GM13976 (cell line): ENCODE data around the gene MSRB1.

Source experiments
- DNase-seq: peaks from one replicate; pipeline ENCODE4 v3.0.0; 2012; ENCODE audit warnings: low spot score
- in situ Hi-C: fragments of 300-500 bp; cut with MboI; formaldehyde crosslinking; loops from one replicate; pipeline ENCODE4 v1.12.0; 2022; ENCODE audit warnings: low sequenced_read_pairs, mixed read lengths, inconsistent platforms; ENCODE audit not compliant: unreplicated experiment
- TF ChIP-seq, protein P1 (sequence below): IDR thresholded peaks from 2 replicates; pipeline ENCODE4 v1.5.1; 2012; ENCODE audit warnings: borderline replicate concordance, mild to moderate bottlenecking; ENCODE audit not compliant: insufficient read depth; ENCODE audit errors: extremely low read depth, missing control alignments, control extremely low read depth

Gene MSRB1

GRCh38 chr16:1982991-1983543, 40.1 kb upstream of the MSRB1 start:
- no peak for DNase-seq
- in situ Hi-C loops: no loop called here
- TF ChIP-seq, protein P1, sequence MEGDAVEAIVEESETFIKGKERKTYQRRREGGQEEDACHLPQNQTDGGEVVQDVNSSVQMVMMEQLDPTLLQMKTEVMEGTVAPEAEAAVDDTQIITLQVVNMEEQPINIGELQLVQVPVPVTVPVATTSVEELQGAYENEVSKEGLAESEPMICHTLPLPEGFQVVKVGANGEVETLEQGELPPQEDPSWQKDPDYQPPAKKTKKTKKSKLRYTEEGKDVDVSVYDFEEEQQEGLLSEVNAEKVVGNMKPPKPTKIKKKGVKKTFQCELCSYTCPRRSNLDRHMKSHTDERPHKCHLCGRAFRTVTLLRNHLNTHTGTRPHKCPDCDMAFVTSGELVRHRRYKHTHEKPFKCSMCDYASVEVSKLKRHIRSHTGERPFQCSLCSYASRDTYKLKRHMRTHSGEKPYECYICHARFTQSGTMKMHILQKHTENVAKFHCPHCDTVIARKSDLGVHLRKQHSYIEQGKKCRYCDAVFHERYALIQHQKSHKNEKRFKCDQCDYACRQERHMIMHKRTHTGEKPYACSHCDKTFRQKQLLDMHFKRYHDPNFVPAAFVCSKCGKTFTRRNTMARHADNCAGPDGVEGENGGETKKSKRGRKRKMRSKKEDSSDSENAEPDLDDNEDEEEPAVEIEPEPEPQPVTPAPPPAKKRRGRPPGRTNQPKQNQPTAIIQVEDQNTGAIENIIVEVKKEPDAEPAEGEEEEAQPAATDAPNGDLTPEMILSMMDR: no peak

DNA sequence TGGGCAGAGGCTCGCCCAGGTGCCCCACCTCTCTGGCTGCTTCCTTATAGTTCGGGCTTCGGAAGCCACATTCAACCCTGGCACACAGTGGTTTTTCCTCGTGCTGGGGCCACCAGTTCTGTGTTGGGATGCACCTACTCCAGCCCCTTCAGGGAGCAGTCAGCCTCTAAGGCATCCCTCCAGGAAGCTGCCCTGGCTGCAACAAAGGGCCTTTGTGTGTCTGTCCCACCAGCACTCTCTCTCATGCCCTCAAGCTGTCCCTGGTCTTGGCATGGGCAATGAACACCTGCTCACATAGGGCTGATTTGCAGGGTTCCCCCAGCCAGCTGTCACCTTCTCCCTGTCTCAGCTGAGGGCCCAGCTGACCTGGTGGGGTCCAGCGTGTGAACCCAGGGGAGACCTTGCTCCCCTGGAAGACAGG, 39.0 kb upstream of the MSRB1 start:
- in situ Hi-C loops: no loop called here
- TF ChIP-seq, protein P1: no peak
- no peak for DNase-seq

- DNase-seq: no peak
- TF ChIP-seq, protein P1: no peak
- in situ Hi-C loops: no loop called here
These were observed 38.4 kb upstream of the MSRB1 start, which contains the start of gene NOXO1 for GRCh38 chr16:1981398-1981836. TSS of gene NOXO1 (minus strand) at chr16:1981469. CDS start at chr16:1981179, 290 bp downstream.

GRCh38 chr16:1980770-1981087, 37.7 kb upstream of the MSRB1 start:
- TF ChIP-seq, protein P1: no peak
- no peak for DNase-seq
- in situ Hi-C loops: no loop called here

DNA sequence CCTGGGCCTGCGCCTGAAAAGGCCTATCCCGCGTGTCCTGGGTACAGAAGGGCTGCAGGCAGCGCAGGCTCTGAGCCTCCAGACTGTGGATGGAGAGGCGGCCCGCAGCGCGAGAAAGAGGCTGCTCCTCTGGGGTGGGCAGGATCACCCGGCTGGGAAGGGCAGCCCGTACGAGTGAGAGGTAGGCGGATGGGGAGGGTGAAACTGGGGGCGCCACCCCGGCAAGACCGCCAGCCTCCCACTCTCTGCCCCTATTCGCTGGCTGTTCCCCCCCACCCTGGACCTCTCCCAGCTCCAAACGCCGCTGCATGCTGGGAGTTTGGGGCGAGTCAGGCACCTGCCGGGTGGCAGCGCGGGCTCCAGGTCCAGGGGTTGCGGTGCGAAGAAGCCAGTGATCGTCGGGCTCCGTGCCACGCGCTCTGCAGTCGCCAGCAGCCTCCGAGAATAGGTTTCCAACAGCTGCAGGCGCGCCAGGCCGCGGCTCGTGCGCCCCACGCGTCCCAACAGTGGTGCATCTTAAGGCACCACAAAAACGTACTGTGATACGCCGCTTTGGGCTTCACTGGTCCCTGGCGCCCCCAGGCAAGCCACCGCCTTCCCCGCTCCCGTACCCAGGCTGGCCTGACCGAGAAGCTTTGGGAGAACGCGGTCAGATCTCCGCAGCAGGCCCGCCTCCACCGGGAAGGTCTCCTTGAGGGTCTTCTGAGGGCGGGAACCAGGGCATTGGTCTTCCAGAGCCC, 37.2 kb upstream of the MSRB1 start:
- TF ChIP-seq, protein P1: no peak
- DNase-seq: no peak
- in situ Hi-C loops: no loop called here

DNA sequence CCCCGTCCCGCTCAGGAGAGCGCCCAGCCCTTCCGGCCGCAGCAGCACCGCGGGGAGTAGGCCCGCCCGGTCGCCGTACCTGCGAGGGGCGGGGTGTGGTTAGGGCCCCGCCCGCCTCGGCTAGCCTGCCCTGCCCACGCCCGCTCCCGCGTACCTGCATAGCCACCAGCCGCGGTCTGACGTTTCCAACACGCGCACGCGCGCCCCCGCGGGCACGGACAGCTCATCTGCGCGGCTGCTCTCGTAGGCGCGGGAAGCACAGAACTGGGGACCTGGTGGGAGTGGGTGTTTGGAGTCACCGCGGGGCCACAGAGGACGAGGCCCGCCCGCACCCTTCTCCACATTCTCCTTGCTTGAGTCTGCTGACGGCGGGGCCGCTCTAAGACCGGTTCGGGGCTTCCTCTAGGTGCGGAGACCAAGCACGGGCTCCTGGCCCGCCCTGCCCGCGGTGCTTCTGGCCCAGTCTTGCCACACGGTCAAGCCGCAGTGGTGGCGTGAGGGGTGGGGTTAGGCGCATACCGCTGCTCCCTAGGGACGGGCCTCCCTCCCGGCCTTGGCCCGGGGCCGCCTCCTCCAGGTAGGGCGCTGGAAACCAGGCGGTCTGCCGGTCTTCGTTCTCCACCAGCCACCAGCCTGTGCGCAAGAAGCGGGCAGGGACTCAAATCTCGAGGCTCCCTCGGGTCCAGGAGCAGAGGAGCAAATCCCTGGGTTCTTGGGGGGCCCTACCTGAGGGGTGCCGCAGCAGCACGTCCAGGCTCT, 36.5 kb upstream of the MSRB1 start:
- DNase-seq: no peak
- in situ Hi-C loops: no loop called here
- TF ChIP-seq, protein P1: no peak
